Liver (tissue), 3 donors: ENCODE measurements around the gene MAML3.

ENCODE experiments used
- CTCF ChIP-seq: fragments of 150-350 bp; IDR thresholded peaks from 2 replicates; pipeline ENCODE4 v1.5.1; 2017; ENCODE audit warnings: improper control_type of control experiment, low read depth, low read length; ENCODE audit not compliant: missing input control
- GABPA ChIP-seq, 2 donors: IDR thresholded peaks in 1 of 2; conservative IDR thresholded peaks in 1 of 2; 2 replicates each; pipeline ENCODE4 v1.6.1; 2016; ENCODE audit warnings: antibody characterized with exemption in 2 of 2, mild to moderate bottlenecking in 1 of 2, moderate library complexity in 1 of 2
- TF ChIP-seq, protein P1 (sequence below): IDR thresholded peaks from 2 replicates; pipeline ENCODE4 v1.6.1; 2016; ENCODE audit warnings: antibody characterized with exemption
- donor health status: healthy.
- donor health status: healthy.

GRCh38 chr4:139920486-139921002 lies 233.4 kb downstream of the MAML3 start:
- no peak for TF ChIP-seq CTCF
- TF ChIP-seq, protein P1, sequence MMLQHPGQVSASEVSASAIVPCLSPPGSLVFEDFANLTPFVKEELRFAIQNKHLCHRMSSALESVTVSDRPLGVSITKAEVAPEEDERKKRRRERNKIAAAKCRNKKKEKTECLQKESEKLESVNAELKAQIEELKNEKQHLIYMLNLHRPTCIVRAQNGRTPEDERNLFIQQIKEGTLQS = no peak
- TF ChIP-seq GABPA (IDR thresholded peaks at IDR 0.05 in 1 of 2, conservative IDR thresholded peaks at IDR 0.05 in 1 of 2) = no peak
